Pulmonary artery endothelial cell (primary cell): ENCODE data around the gene FUCA1. TPM values are rescaled to one million over a fixed set of nuclear protein-coding genes. Genes with fewer than 3 reads are reported as not detected.
"Not testable (repeated sequence)": the region's sequence is repeated elsewhere in the genome, so short reads cannot be mapped to it uniquely, and the experiment has no call there.

Source experiments
- DNase-seq: peaks from one replicate; pipeline ENCODE4 v3.0.0-alpha.2; 2011; ENCODE audit warnings: low read depth, low spot score
- total RNA-seq: library from RNA; depleted of rRNA; stranded (reverse); fragments of >200 nt; gene quantifications from 2 replicates; pipeline ENCODE4 v1.2.3, GENCODE V29; 2014

FUCA1 gene
- total RNA-seq, result 8.6 and 11.9 TPM in 2 replicates

GRCh38 chr1:23867895-23868556 lies at the start of gene FUCA1:
Gene FUCA1, minus strand, starts transcription at chr1:23868290. Its CDS starts 4 bp downstream, at chr1:23868286.
- DNase-seq, result peak; percentile 48

GRCh38 chr1:23916209-23917131 lies 48.4 kb upstream of the FUCA1 start:
- DNase-seq, result no peak

GRCh38 chr1:23915466-23915865 lies 47.4 kb upstream of the FUCA1 start:
- DNase-seq, result no peak

- DNase-seq, result no peak
Observed at GRCh38 chr1:23914921-23915320, 46.8 kb upstream of the FUCA1 start.

- DNase-seq, result no peak
Observed at GRCh38 chr1:23913212-23913880, 45.3 kb upstream of the FUCA1 start, which contains the start of gene CNR2. Gene CNR2, minus strand, starts transcription at chr1:23913362. Its CDS starts 37,745 bp downstream, at chr1:23875617.

GRCh38 chr1:23911921-23912320 lies 43.8 kb upstream of the FUCA1 start:
- DNase-seq, result no peak

GRCh38 chr1:23910553-23911246 lies 42.6 kb upstream of the FUCA1 start:
- DNase-seq, result no peak

- DNase-seq, result no peak
Observed at GRCh38 chr1:23910144-23910543, 42.1 kb upstream of the FUCA1 start.

GRCh38 chr1:23909412-23909811 lies 41.3 kb upstream of the FUCA1 start:
- DNase-seq, result no peak

GRCh38 chr1:23908453-23909341 lies 40.6 kb upstream of the FUCA1 start:
- DNase-seq, result no peak

GRCh38 chr1:23906731-23907130 lies 38.6 kb upstream of the FUCA1 start:
- no peak for DNase-seq

GRCh38 chr1:23905461-23906025 lies 37.5 kb upstream of the FUCA1 start:
- no peak for DNase-seq

- no peak for DNase-seq
Observed at GRCh38 chr1:23904748-23905357, 36.8 kb upstream of the FUCA1 start.

- DNase-seq, result no peak
Observed at GRCh38 chr1:23903754-23904153, 35.7 kb upstream of the FUCA1 start.

GRCh38 chr1:23902321-23903278 lies 34.5 kb upstream of the FUCA1 start:
- DNase-seq, result no peak

- DNase-seq, result not testable (repeated sequence)
Observed at GRCh38 chr1:23900017-23900416, 31.9 kb upstream of the FUCA1 start.

GRCh38 chr1:23899070-23899469 lies 31.0 kb upstream of the FUCA1 start:
- no peak for DNase-seq

GRCh38 chr1:23897083-23897482 lies 29.0 kb upstream of the FUCA1 start:
- DNase-seq, result no peak
